Fibroblast of lung (primary cell): Measurements from ENCODE around the gene JMJD1C. TPM values are rescaled to one million over a fixed set of nuclear protein-coding genes. Genes with fewer than 3 reads are reported as not detected.
A peak's percentile ranks its signal among the peaks of the same experiment; 100 is the strongest.

Source experiments
- DNase-seq, 2 donors: peaks; one replicate each; pipeline versions ENCODE4 v3.0.0 to v3.0.0-alpha.2; 2010; ENCODE audit warnings: low read depth in 2 of 2
- H2AFZ ChIP-seq: 2 replicates; pipeline ENCODE4 v1.5.1; 2012; ENCODE audit warnings: low read length, control low read depth, inconsistent platforms
- H3K27ac ChIP-seq: 2 replicates; pipeline ENCODE4 v1.5.1; 2011; ENCODE audit warnings: low read length, control low read depth; ENCODE audit not compliant: insufficient read depth
- H3K27me3 ChIP-seq: 2 replicates; pipeline ENCODE4 v1.5.1; 2011; ENCODE audit warnings: mild to moderate bottlenecking, low read length; ENCODE audit not compliant: control insufficient read depth, insufficient read depth
- H3K36me3 ChIP-seq: 2 replicates; pipeline ENCODE4 v1.5.1; 2011; ENCODE audit warnings: low read length; ENCODE audit not compliant: control insufficient read depth, insufficient read depth
- H3K4me1 ChIP-seq: 2 replicates; pipeline ENCODE4 v1.5.1; 2011; ENCODE audit warnings: low read length; ENCODE audit not compliant: control insufficient read depth, insufficient read depth; ENCODE audit errors: extremely low read depth
- H3K4me2 ChIP-seq: 2 replicates; pipeline ENCODE4 v1.5.1; 2011; ENCODE audit warnings: low read length, control low read depth; ENCODE audit not compliant: insufficient read depth; ENCODE audit errors: extremely low read depth
- H3K4me3 ChIP-seq, 4 experiments: fragments of 200-600 bp in 1 of 4; sonication (generic) in 1 of 4; replicated peaks in 1 of 4; 2 replicates each; pipeline ENCODE4 v1.5.1; 2011 to 2016; ENCODE audit warnings: low read length in 4 of 4, low read depth in 3 of 4, mild to moderate bottlenecking in 3 of 4, control low read depth in 2 of 4, inconsistent platforms in 1 of 4, mixed read lengths in 1 of 4; ENCODE audit not compliant: insufficient read depth in 1 of 4; ENCODE audit errors: control extremely low read depth in 1 of 4
- H3K79me2 ChIP-seq: 2 replicates; pipeline ENCODE4 v1.5.1; 2012; ENCODE audit warnings: mild to moderate bottlenecking, low read length, inconsistent platforms; ENCODE audit not compliant: control insufficient read depth, insufficient read depth
- H3K9ac ChIP-seq: 2 replicates; pipeline ENCODE4 v1.5.1; 2011; ENCODE audit warnings: mild to moderate bottlenecking, low read length, control low read depth; ENCODE audit not compliant: insufficient read depth
- H3K9me3 ChIP-seq: 2 replicates; pipeline ENCODE4 v1.5.1; 2012; ENCODE audit warnings: low read depth, low read length; ENCODE audit not compliant: control insufficient read depth, insufficient read depth
- H4K20me1 ChIP-seq: 2 replicates; pipeline ENCODE4 v1.5.1; 2011; ENCODE audit warnings: low read length; ENCODE audit not compliant: control insufficient read depth, insufficient read depth; ENCODE audit errors: extremely low read depth
- CTCF ChIP-seq, 2 donors: IDR thresholded peaks in 1 of 2; conservative IDR thresholded peaks in 1 of 2; 1 replicate in 1 of 2; 2 replicates in 1 of 2; pipeline ENCODE4 v1.5.1; 2011 to 2012; ENCODE audit warnings: low read length in 2 of 2, control low read depth in 1 of 2, inconsistent platforms in 1 of 2, low read depth in 1 of 2, mild to moderate bottlenecking in 1 of 2
- EZH2 ChIP-seq: IDR thresholded peaks from 2 replicates; pipeline ENCODE4 v1.5.1; 2012; ENCODE audit warnings: low read length, control low read depth, mild to moderate bottlenecking; ENCODE audit errors: missing control alignments
- polyA plus RNA-seq, 2 donors: library from polyadenylated mRNA; depleted of rRNA in 1 of 2; stranded (reverse) in 1 of 2; unstranded in 1 of 2; fragments of >200 nt; gene quantifications; 2 replicates each; pipeline ENCODE4 v1.2.1, GENCODE V29; 2011 to 2012; ENCODE audit warnings: missing spikeins in 1 of 2
- total RNA-seq: library from RNA; depleted of rRNA; stranded (reverse); fragments of >200 nt; gene quantifications from 2 replicates; pipeline ENCODE4 v1.2.1, GENCODE V29; 2014

The JMJD1C gene
- total and polyA plus RNA-seq, 2 donors (not counting 1 experiment from before 2014, with no cell fraction given), result 39.9 to 67.0 TPM

GRCh38 chr10:63337455-63338251, 128.1 kb downstream of the JMJD1C start:
- Histone ChIP-seq H4K20me1 (no peaks in the 10 kb centered on the region), H3K4me2 (no peak overlapping the region), H3K27me3 (no peaks in the 10 kb centered on the region), H2AFZ (no peak overlapping the region), H3K79me2 (peaks cover 6% of the 10 kb centered on the region), H3K9ac (no peak overlapping the region), H3K4me1 (no peaks in the 10 kb centered on the region), H3K4me3 (no peak overlapping the region), H3K27ac (no peak overlapping the region), H3K9me3 (no peaks in the 10 kb centered on the region), H3K36me3 (no peaks in the 10 kb centered on the region)
- TF ChIP-seq EZH2 (no peak), CTCF (conservative IDR thresholded peaks at IDR 0.05 in 1 of 2, IDR thresholded peaks at IDR 0.05 in 1 of 2; ENCODE audit: low read depth in 1 of 2, low read length in 2 of 2) (no peak)
- DNase-seq, result no peak

GRCh38 chr10:63331586-63331985, 134.2 kb downstream of the JMJD1C start:
- H3K9ac ChIP-seq, result no peak overlapping the region
- no peaks in the 10 kb centered on the region for H3K36me3 ChIP-seq
- no peaks in the 10 kb centered on the region for H3K4me1 ChIP-seq
- no peak for TF ChIP-seq CTCF (conservative IDR thresholded peaks at IDR 0.05 in 1 of 2, IDR thresholded peaks at IDR 0.05 in 1 of 2; ENCODE audit: low read depth in 1 of 2, low read length in 2 of 2)
- TF ChIP-seq EZH2, result no peak
- no peak overlapping the region for H3K4me3 ChIP-seq
- no peak overlapping the region for H3K4me2 ChIP-seq
- H3K27ac ChIP-seq, result no peak overlapping the region
- DNase-seq, result peak; percentile 13 to 58
- H3K27me3 ChIP-seq, result no peaks in the 10 kb centered on the region
- H3K79me2 ChIP-seq, result no peaks in the 10 kb centered on the region
- no peaks in the 10 kb centered on the region for H4K20me1 ChIP-seq
- no peak overlapping the region for H2AFZ ChIP-seq
- H3K9me3 ChIP-seq, result no peaks in the 10 kb centered on the region

GRCh38 chr10:63324495-63324854, 141.3 kb downstream of the JMJD1C start:
- Histone ChIP-seq H3K27me3 (no peaks in the 10 kb centered on the region), H3K4me1 (no peaks in the 10 kb centered on the region), H3K36me3 (no peaks in the 10 kb centered on the region), H3K9ac (no peak overlapping the region), H3K4me2 (no peak overlapping the region), H3K9me3 (no peaks in the 10 kb centered on the region), H3K27ac (no peak overlapping the region), H4K20me1 (no peaks in the 10 kb centered on the region), H2AFZ (no peak overlapping the region), H3K4me3 (no peak overlapping the region), H3K79me2 (peaks cover 4% of the 10 kb centered on the region)
- no peak for DNase-seq
- TF ChIP-seq EZH2 (no peak), CTCF (conservative IDR thresholded peaks at IDR 0.05 in 1 of 2, IDR thresholded peaks at IDR 0.05 in 1 of 2; ENCODE audit: low read depth in 1 of 2, low read length in 2 of 2) (no peak)
